ENCODE data around the gene BUD23.

DNA sequence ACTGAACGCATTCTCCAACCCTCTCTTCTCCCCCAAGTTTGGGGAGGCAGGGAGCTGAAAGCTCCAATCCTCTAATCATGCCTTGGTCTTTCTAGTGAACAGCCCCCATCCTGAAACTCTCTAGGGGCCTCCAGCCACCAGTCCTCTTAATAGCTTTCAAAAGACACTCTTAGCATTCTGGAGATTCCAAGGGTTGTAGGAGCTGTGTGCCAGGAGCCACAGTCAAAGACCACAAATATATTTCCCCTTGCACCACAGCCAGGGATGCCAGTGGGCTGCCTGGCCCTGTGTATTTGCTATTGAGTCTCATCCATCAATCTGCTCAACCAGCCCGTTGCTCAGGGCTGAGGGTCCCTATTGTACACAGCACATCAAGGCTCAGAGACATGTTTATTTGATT lies 40.6 kb upstream of the BUD23 start:
- TF ChIP-seq, protein P1, sequence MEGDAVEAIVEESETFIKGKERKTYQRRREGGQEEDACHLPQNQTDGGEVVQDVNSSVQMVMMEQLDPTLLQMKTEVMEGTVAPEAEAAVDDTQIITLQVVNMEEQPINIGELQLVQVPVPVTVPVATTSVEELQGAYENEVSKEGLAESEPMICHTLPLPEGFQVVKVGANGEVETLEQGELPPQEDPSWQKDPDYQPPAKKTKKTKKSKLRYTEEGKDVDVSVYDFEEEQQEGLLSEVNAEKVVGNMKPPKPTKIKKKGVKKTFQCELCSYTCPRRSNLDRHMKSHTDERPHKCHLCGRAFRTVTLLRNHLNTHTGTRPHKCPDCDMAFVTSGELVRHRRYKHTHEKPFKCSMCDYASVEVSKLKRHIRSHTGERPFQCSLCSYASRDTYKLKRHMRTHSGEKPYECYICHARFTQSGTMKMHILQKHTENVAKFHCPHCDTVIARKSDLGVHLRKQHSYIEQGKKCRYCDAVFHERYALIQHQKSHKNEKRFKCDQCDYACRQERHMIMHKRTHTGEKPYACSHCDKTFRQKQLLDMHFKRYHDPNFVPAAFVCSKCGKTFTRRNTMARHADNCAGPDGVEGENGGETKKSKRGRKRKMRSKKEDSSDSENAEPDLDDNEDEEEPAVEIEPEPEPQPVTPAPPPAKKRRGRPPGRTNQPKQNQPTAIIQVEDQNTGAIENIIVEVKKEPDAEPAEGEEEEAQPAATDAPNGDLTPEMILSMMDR (IDR thresholded peaks at IDR 0.05) = no peak
- TF ChIP-seq POLR2AphosphoS5 (IDR thresholded peaks at IDR 0.05; ENCODE audit: low read depth, low read length) (no peak), TCF7L2 (IDR thresholded peaks at IDR 0.05; ENCODE audit: low read depth, low read length) (no peak), SIN3A (IDR thresholded peaks at IDR 0.05; ENCODE audit: borderline replicate concordance, insufficient read depth, low read depth, low read length) (no peak)
- TF ChIP-seq, protein P2, sequence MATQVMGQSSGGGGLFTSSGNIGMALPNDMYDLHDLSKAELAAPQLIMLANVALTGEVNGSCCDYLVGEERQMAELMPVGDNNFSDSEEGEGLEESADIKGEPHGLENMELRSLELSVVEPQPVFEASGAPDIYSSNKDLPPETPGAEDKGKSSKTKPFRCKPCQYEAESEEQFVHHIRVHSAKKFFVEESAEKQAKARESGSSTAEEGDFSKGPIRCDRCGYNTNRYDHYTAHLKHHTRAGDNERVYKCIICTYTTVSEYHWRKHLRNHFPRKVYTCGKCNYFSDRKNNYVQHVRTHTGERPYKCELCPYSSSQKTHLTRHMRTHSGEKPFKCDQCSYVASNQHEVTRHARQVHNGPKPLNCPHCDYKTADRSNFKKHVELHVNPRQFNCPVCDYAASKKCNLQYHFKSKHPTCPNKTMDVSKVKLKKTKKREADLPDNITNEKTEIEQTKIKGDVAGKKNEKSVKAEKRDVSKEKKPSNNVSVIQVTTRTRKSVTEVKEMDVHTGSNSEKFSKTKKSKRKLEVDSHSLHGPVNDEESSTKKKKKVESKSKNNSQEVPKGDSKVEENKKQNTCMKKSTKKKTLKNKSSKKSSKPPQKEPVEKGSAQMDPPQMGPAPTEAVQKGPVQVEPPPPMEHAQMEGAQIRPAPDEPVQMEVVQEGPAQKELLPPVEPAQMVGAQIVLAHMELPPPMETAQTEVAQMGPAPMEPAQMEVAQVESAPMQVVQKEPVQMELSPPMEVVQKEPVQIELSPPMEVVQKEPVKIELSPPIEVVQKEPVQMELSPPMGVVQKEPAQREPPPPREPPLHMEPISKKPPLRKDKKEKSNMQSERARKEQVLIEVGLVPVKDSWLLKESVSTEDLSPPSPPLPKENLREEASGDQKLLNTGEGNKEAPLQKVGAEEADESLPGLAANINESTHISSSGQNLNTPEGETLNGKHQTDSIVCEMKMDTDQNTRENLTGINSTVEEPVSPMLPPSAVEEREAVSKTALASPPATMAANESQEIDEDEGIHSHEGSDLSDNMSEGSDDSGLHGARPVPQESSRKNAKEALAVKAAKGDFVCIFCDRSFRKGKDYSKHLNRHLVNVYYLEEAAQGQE (IDR thresholded peaks at IDR 0.05; ENCODE audit: insufficient read depth in 1 of 2, low read depth in 2 of 2, low read length in 1 of 2) = no peak

Data from Panc1 (cell line).